GM18870 (cell line): ENCODE data around the gene TMEM150B.

Experiments
- ATAC-seq: cut with Tn5 transposase; IDR thresholded peaks from one replicate; pipeline ENCODE4 v1.9.1; 2021; ENCODE audit warnings: moderate library complexity; ENCODE audit not compliant: unreplicated experiment

Gene TMEM150B

GRCh38 chr19:55308281-55308680, 16.9 kb downstream of the TMEM150B start:
- ATAC-seq = no peak

- no peak for ATAC-seq
Measured at GRCh38 chr19:55306712-55307111, 18.4 kb downstream of the TMEM150B start.

DNA sequence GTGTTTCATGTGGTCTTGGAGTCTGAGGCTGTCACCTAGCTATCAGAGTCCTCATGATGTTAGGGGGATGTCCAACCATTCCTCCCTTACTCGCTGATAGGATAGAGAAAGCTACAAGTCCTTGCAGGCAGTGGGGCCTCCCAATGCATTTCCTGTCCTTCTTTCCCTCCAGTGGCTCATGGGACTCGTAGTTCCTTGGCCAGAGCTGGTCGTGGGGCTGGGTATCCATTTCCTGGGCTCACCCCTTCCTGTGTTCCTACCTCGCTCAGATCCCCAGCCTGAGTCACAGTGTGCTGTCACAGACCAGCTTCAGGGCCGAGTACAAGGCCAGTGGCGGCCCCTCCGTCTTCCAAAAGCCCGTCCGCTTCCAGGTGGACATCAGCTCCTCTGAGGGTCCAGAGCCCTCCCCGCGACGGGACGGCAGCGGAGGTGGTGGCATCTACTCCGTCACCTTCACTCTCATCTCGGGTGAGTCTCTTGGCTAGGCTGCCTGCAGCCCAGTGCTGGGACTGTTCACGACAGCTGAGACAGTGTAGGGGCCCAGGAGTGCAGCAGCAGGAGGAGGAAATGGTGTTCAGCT, 19.1 kb downstream of the TMEM150B start:
- ATAC-seq = no peak

DNA sequence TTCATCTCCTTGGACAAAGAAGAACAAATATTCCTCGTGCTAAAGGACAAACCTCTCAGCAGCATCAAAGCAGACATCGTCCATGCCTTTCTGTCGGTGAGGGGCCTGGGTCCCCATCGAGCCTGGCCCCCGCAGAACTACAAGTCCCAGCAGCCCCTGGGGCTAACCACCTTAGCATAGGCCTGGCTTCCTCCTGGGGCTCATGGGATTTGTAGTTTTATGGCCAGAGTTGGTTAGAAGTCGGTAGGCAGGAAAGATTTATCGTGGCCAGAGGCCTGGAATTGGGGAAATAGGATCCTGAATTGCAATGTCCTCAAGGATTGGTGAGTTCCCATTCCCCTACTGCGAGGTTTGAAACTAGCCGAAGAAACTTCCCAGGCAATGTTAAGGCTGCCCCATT, 19.6 kb downstream of the TMEM150B start:
- no peak for ATAC-seq

- no peak for ATAC-seq
Measured at GRCh38 chr19:55304980-55305379, 20.2 kb downstream of the TMEM150B start.

DNA sequence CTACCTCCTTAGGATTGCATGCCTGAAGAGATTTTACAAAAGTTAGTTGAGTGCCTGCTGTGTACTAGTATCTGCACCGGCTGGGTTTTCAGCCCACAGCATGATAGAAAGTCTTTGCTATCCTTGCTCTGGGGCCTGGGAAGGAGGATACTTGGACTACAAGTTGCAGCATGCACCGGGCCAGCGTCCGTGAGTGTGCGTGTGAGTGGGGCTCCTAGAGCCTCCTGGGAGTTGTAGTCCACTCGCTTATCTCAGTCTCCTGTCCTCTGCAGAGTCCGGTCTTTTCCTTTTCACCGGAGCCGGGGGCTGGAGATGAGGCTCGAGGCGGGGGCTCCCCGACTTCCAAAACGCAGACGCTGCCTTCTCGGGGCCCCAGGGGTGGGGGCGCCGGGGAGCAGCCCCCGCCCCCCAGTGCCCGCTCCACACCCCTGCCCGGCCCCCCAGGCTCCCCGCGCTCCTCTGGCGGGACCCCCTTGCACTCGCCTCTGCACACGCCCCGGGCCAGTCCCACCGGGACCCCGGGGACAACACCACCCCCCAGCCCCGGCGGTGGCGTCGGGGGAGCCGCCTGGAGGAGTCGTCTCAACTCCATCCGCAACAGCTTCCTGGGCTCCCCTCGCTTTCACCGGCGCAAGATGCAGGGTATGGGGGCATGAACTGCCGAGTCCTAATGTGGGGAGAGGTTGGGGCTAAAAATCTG, 20.7 kb downstream of the TMEM150B start:
- ATAC-seq = no peak

- ATAC-seq = no peak
Measured at GRCh38 chr19:55303477-55303876, 21.7 kb downstream of the TMEM150B start.

- ATAC-seq = no peak
Measured at GRCh38 chr19:55302318-55302703, 22.8 kb downstream of the TMEM150B start.

- no peak for ATAC-seq
Measured at GRCh38 chr19:55301459-55302317, 23.5 kb downstream of the TMEM150B start.

DNA sequence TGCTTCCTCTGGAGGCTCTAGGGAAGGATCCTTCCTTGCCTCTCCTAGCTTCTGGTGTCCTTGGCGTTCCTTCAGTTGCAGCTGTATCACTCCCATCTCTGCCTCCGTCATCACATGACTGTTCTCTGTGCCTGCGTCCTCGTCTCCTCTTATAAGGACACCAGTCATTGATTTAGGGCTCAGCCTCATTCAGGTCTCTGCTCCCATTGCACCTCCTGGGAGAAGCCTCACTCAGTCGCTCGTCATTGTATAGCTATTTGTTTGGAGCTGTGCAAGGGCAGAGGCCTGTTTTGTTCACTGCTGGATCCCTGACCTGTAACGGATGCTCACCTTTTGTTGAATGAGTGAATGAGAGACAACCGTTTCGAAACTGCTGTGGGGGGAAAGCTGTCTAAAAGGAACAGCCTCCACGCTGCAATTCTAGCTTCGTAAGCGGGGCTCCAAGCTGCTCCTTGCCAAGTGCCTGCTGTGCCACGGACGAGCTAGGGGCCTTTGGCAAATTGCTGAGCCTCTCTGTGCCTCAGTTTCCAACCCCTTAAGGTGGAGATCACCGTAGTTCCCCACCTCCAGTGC, 24.2 kb downstream of the TMEM150B start:
- ATAC-seq = no peak

DNA sequence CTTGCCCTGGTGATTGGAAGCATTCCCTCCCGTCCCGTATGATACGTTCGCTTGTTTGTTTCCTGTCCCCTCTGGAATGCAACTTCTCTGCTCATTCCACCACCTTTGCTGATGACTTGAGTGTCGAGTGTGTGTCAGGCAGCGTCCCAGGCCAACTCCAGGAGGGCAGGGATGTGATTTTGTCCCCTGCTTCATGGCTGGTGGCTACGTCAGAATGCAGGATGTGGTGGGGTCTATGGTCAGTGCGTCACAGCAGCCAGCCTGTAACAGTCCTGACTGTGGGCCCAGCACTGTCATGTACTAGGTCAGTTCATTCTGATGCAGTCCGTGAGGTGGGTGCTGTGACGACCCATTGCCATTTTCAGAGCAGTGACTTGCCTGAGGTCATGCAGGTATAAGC, 25.1 kb downstream of the TMEM150B start:
- ATAC-seq = no peak

DNA sequence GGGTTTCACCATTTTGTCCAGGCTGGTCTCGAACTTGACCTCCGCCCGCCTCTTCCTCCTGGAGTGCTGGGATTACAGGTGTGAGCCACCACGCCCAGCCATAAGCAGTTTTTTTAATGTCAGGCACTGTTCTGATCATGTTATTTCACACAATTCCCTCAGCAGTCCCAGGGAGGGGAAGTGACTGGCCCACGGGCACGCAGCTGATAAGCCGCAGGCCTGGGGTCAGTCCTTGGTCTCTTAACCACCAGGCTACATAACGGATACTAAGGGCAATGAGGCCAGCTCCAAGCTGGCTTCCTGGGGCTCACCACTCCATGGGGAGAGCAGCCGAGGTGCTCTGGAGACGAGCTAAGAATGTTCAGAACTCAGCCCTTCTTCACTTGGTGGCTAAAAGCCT, 27.9 kb downstream of the TMEM150B start:
- no peak for ATAC-seq

DNA sequence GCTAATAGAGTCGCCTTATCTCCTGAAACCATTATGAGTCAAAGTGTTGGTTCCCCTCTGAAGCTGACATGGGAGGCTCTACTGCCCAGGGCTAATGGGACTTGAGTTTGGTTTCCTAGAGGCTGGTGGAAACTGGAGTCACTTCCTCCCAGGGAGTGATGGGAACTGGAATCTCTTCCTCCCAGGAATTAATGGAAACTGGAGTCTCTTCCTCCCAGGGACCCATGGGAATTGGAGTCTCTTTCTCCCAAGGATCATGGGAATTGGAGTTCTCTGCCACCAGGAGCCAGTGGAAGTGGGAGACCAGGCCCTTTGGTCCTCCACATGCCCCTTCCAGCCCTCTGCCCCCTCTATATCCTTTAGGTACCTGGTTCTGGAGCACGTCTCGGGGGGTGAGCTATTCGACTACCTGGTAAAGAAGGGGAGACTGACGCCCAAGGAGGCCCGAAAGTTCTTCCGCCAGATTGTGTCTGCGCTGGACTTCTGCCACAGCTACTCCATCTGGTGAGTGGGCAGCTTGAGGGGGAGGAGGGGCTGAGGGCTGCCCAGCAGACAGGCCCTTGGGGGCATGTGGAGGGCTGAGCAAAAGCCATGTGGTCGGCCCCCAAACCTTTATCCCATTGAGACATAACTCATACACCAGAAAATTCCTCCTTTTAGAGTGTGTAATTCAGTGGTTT, 35.9 kb downstream of the TMEM150B start:
- no peak for ATAC-seq

GRCh38 chr19:55287361-55288079, 37.6 kb downstream of the TMEM150B start:
- ATAC-seq = no peak

- no peak for ATAC-seq
Measured at GRCh38 chr19:55285229-55285890, 39.8 kb downstream of the TMEM150B start.

DNA sequence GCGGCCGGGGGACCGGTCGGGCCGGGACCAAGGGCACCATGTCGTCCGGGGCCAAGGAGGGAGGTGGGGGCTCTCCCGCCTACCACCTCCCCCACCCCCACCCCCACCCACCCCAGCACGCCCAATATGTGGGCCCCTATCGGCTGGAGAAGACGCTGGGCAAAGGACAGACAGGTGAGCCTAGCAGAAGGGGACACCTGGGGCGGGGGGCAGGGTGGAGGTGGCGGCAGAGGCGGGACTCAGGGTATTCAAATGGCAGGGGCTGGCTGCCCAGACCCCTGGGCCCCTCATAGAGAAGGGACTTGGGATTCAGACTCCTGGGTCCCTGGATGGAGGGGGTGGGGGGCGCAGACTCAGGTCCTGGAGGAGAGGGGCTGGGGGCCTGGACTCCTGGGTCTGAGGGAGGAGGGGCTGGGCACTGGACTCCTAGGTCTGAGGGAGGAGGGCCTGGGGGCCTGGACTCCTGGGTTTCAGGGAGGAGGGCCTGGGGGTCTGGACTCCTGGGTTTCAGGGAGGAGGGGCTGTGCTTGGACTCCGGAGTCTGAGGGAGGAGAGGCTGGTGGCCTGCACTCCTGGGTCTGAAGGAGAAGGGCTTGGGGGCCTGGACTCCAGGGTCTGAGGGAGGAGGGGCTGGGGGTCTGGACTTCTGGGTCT, 40.6 kb downstream of the TMEM150B start:
- no peak for ATAC-seq

DNA sequence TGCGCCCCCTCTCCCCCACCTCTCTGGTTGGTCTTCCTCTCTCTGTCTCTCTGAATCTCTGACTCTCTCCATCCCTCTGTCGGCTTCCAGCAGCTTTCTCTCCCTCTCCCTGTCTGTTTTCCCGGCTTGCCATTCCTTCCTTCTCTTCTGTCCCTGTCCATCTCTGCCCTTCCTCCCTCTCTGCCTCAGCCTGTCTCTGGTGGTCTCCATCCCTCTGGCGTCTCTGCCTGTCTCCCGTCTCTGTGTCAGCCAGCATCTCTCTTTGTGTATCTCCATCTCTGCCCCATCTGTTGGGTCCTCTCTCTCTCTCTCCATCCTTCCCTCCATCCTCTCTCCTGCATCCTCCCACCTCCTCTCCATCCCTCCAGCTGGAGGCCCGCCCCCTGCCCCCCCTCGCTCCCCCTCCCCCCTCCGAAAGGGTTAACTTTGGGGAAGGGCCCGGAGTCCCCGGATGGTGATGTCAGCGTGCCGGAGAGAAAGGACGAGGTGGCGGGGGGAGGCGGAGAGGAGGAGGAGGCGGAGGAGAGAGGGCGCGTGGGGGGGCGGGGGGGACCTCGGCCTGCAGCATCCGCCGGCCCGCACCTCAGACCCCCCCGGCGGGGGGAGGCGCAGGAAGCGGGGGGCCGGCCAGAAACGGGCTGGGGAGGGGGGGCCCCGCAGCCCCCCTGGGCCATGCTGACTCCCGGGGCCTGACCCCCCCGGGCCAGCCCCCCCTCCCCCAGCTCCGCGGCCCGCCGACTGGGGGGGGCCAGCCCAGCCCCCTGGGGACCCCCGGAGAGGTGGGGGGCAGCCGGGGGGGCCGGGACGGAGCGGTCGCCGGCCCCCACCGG, 41.4 kb downstream of the TMEM150B start, which contains the start of gene BRSK1:
TSS of gene BRSK1 (plus strand) at position 450 of the 830 bp plus-strand sequence. CDS start 446 bp downstream, outside the sequence.
- ATAC-seq = no peak
